Activated T-cell treated with anti-CD3 and anti-CD28 coated beads for 1 hour (primary cell): ENCODE measurements around the gene FBXW5.

Experiments used
- DNase-seq: peaks from one replicate; pipeline ENCODE4 v3.0.0-alpha.2; 2020; ENCODE audit warnings: low read depth

FBXW5 gene

GRCh38 chr9:136947955-136948510 is 3.5 kb upstream of the FBXW5 start:
- DNase-seq, result no peak

- DNase-seq, result no peak
Measured at GRCh38 chr9:136947028-136947891, 2.7 kb upstream of the FBXW5 start.

- DNase-seq, result no peak
Measured at GRCh38 chr9:136946228-136947027, 1.9 kb upstream of the FBXW5 start.

- no peak for DNase-seq
Measured at GRCh38 chr9:136945333-136946227, 1.0 kb upstream of the FBXW5 start.

- DNase-seq, result no peak
Measured at GRCh38 chr9:136944212-136944518, 373 bp downstream of the FBXW5 start.

GRCh38 chr9:136943291-136944211 is 987 bp downstream of the FBXW5 start:
- DNase-seq, result peak; percentile 21

GRCh38 chr9:136942881-136943230 is 1.7 kb downstream of the FBXW5 start:
- DNase-seq, result no peak

GRCh38 chr9:136942112-136942880 is 2.2 kb downstream of the FBXW5 start:
- DNase-seq, result no peak

- DNase-seq, result no peak
Measured at GRCh38 chr9:136941231-136942111, 3.1 kb downstream of the FBXW5 start.

GRCh38 chr9:136940526-136941230 is 3.9 kb downstream of the FBXW5 start:
- no peak for DNase-seq

GRCh38 chr9:136939996-136940525 is 4.5 kb downstream of the FBXW5 start:
- no peak for DNase-seq

GRCh38 chr9:136939431-136939995 is 5.0 kb downstream of the FBXW5 start:
- DNase-seq, result no peak

GRCh38 chr9:136937186-136938001 is 7.1 kb downstream of the FBXW5 start:
- no peak for DNase-seq

- no peak for DNase-seq
Measured at GRCh38 chr9:136936645-136937170, 7.8 kb downstream of the FBXW5 start.

- no peak for DNase-seq
Measured at GRCh38 chr9:136935651-136936050, 8.9 kb downstream of the FBXW5 start.

- no peak for DNase-seq
Measured at GRCh38 chr9:136934277-136934676, 10.3 kb downstream of the FBXW5 start.

GRCh38 chr9:136931611-136932130 is 12.9 kb downstream of the FBXW5 start:
- DNase-seq, result no peak
